ENCODE results near the gene KIRREL3.

The KIRREL3 gene

DNA sequence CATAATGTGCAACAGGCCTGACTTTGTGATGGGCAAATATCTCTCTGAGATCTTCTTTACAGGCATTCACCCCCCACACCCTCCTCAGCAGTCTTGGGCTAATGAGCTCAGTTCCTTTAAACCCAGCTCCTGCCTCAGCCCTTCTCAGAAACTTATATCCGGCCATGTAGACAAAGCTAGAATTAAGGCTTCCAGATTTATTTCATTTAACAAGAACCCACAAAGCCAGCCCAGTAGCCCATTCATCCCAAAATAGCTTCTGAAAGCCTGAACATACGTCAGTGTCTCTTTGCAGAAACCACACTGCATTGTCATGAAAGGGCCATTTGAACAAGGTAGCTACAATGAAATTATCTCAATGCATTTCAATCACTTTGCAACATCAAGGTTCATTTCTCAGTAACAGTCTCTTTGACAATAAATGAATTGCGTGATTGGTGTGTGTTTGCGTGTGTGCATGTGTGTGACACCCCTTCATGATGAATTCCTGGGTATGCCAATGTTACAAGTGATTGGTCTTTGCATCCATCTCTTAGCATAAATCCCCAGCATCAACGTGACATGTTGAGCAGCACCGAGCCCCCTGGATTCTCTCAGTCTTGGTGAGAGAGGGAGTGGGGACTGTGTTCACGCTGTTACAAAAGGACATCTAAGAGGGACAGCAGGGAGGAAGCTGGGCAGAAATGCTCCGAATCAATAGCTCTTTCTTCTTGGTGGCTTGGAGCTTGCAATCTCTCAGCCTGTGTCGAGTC lies 299.6 kb downstream of the KIRREL3 start:
- DNase-seq, result no peak

DNA sequence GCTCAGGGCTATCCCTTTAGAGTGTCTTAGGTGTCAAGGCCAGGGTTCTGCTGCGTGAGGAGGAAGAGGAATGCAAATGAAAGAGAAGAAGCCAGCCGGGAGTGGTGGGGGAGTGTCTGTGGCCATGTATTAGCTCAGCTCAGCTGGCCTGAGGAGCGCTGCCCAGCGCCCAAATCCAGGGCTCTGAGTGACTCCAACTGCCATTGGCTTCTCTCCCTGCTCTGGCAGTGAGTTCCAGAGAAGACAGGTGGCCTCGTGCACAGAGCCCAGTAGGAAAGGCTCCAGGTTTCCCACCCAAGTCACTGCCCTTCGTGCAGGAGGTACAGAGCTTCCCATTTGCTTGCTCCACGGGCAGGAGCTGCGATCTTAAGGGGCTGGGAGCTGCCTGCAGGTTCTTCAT lies 302.0 kb downstream of the KIRREL3 start:
- DNase-seq, result no peak

DNA sequence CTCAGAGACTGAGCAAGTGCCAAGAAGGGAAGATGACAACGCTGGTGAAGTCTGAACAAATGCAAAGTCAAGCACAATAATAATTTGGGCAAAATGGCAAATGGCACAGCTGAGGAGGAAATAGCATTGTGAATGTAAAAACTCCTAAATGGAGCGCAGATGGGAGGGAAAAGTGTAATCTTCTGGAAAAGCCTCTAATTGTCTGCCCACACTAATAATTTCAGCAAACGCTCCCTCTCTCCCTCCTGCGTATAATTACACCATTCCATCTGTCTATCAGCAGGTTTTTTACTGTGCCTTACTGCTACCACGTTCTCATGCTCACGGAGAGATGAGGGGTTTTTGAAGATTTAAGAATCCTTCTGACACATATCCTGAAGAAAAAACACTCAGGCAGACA lies 302.6 kb downstream of the KIRREL3 start:
- no peak for DNase-seq

- no peak for DNase-seq
Measured at GRCh38 chr11:126696982-126697381, 303.6 kb downstream of the KIRREL3 start.

- DNase-seq, result no peak
Measured at GRCh38 chr11:126695293-126695692, 305.3 kb downstream of the KIRREL3 start.

GRCh38 chr11:126694065-126694625 lies 306.4 kb downstream of the KIRREL3 start:
- DNase-seq, result no peak

DNA sequence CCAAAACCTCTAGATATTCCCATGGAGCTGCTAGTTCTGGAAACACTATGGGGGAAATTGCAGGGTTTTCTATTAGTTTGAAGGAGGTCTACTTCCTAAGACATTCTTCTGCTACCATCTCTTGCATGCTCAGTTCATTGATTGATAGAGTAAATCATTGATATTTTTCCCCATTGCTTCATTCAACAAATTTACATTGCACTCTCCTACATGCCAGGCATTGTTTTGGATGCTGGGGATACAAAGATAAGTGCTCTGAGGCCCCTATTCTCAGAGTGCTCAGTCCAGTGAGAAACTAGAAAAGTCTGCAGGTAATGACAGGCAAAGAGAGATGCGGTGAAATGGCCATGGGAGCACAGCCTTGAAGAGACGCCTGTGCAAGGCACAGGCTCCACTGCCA lies 313.1 kb downstream of the KIRREL3 start:
- no peak for DNase-seq

- DNase-seq, result no peak
Measured at GRCh38 chr11:126686938-126687337, 313.6 kb downstream of the KIRREL3 start.

GRCh38 chr11:126683766-126684728 lies 316.5 kb downstream of the KIRREL3 start:
- DNase-seq, result no peak

- no peak for DNase-seq
Measured at GRCh38 chr11:126682590-126682989, 318.0 kb downstream of the KIRREL3 start.

- DNase-seq, result no peak
Measured at GRCh38 chr11:126680700-126681099, 319.9 kb downstream of the KIRREL3 start.

DNA sequence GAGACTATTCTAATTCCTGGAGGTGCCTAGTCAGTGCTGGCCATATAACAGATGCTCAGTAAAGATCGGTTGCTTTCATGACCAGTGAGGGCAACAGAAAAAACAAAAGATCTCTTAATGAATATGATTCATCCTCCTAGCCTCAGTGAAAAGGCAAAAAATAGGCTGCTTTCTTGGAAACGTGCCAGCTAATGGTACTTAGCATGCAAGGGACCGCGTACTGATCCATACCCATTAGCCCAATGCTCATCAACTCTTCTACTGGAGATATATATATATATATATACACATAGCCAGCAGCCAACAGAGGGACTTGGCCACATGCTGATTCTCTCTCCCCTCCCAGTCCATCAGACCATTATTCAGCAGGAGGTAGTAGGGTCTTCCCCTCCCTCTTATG lies 320.4 kb downstream of the KIRREL3 start:
- DNase-seq, result no peak

- DNase-seq, result no peak
Measured at GRCh38 chr11:126679033-126679432, 321.5 kb downstream of the KIRREL3 start.

DNA sequence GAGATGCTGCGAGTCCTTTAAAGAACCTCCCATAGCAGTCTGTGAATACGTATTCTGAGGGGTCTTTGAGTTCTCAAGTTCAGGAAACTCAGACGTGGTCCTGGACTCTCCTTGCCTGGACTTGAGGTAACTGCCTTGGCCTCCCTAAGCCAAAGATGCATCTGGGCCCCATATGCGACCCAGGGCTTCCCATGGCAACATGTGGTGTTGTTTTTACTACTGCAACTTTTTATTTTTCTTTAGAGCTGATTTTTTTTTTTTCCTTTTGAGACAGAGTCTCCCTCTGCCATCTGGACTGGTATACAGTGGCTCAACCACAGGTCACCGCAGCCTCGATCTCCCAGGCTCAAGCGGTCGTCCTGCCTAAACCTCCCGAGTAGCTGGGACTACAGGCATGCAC lies 324.0 kb downstream of the KIRREL3 start:
- no peak for DNase-seq

DNA sequence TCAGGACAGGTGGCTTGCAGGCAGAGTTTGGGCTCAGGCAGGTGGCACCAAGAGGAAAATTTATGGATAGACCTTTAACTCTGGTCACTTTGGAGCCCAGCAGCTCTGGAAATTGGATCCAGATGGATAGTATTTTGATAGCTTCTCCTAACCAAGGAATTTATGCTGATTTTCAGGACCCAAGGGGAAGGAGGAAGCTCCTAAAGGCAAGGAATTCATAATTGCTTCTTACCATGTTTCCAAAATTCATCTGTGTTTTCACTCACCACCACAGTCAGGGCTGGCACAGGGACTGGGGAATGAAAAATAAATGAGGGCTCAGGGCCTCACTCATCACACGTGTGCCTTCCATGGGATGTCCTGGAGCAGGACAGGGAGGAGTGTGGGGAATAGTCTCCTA lies 327.3 kb downstream of the KIRREL3 start:
- DNase-seq, result no peak

DNA sequence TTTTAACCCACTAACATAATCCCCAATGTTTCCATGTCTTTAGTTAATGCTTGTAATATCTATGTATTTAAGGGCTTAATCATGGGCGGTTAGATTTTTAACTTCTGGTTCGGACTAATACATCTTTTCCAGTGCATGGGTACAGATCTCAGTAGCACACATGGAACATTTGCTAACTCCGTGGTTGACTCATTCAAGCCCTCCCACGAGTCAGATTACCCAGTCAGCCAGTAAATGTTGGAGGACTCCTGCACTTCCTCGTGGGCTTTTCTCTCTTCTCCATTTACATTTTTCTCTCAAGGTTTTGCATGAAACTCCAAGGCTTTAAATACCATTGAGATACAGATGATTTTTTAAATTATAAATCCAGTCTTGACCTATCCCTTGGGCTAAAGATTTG lies 331.2 kb downstream of the KIRREL3 start:
- no peak for DNase-seq

- DNase-seq, result no peak
Measured at GRCh38 chr11:126664643-126665042, 335.9 kb downstream of the KIRREL3 start.

GRCh38 chr11:126663749-126664592 lies 336.6 kb downstream of the KIRREL3 start:
- no peak for DNase-seq

DNA sequence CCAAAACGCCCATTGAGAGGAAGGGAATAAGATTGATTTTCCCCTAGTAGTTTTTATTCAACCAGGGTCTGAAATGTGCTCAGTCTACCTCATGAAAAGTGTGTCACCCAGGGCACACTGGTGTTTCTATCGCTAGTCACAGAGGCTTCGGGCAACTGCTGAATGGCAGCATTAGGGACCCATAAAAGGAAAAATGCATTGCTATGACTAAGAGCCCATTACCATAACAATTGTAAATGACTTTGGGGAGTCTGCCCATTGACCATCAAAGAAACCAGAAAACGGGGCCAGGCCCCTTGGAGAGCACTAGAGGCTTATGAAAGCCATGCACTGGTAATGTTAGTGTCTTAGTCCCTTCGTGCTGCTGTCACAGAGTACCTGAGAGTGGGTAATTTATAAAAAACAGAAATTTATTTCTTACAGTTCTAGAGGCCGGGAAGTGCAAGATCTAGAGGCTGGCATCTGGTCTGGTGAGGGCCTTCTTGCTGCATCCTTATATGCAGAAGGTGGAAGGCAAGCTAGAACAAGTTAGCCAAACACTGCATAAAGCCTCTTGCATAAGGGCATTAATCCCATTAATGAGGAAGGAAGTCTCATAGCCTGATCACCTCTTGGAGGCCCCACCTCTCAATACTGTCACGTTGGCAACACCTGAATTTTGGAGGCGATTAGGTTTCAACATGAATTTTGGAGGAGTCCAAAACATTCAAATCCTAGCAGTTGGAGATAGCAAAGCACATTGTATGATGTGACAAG lies 338.4 kb downstream of the KIRREL3 start:
- no peak for DNase-seq

GRCh38 chr11:126660761-126661425 lies 339.7 kb downstream of the KIRREL3 start:
- no peak for DNase-seq

DNA sequence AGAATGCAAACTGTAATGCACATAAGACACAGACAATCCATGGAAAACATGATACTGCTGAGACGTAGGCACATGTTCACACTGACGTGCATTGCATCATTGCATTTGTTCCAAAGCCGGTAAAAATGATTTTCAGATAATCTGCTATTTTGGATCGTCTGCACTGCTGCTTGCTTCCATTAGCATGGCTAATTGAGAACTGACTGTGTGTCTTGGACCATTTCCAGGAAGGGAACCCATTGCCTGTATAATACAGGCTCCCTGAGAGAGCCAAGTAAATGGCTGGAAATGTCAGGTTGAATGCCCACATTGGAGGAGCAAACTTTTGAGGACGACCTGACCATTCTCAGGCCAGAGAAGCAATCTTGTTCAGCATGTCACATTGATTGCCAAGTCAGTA lies 340.2 kb downstream of the KIRREL3 start:
- DNase-seq, result no peak

All from CD4-positive, alpha-beta T cell treated with Interferon gamma for 1 hour (primary cell).